GM12878 (cell line): ENCODE data around the gene EIF2A. TPM values are rescaled to one million over a fixed set of nuclear protein-coding genes. Genes with fewer than 3 reads are reported as not detected.

Experiments used
- ATAC-seq: fragments of 200-7000 bp; cut with Tn5 transposase; 3 replicates; pipeline ENCODE4 v1.9.1; 2020; ENCODE audit warnings: mild to moderate bottlenecking, moderate library complexity
- BruUV-seq: library from RNA; stranded (reverse); fragments of 400-500 nt; replicated peaks from 2 replicates; lab custom pipeline; 2021; lab: Mats Ljungman, UMichigan
- CTCF ChIA-PET: fragments of 300-600 bp; sonication (Branson Sonifier 250); formaldehyde crosslinking; extraction: SDS; loops from one replicate; lab custom pipeline; 2021; ENCODE audit warnings: inconsistent platforms; lab: Yijun Ruan, JAX
- POLR2A ChIA-PET: fragments of 350-600 bp; formaldehyde crosslinking; extraction: SDS; loops from one replicate; lab custom pipeline; 2021; ENCODE audit warnings: inconsistent platforms; lab: Charles Lee
- RAD21 ChIA-PET: fragments of 300-600 bp; sonication (Branson Sonifier 250); formaldehyde crosslinking; loops from one replicate; lab custom pipeline; 2023; ENCODE audit warnings: antibody characterized with exemption; ENCODE audit not compliant: unreplicated experiment; lab: Charles Lee
- SMC1A ChIA-PET: fragments of 300-600 bp; sonication (Branson Sonifier 250); formaldehyde crosslinking; loops from one replicate; lab custom pipeline; 2023; ENCODE audit not compliant: unreplicated experiment, uncharacterized antibody; lab: Charles Lee
- DNase-seq: peaks from one replicate; pipeline ENCODE4 v3.0.0-alpha.2; 2011; ENCODE audit warnings: low read depth, low spot score
- FAIRE-seq: peaks from 3 replicates; lab custom pipeline; 2011; peaks lifted over from hg19 to GRCh38; lab: Jason Lieb, UNC
- H2AFZ ChIP-seq: 2 replicates; pipeline ENCODE4 v1.6.0; 2011; ENCODE audit warnings: low read depth, low read length, control low read depth; ENCODE audit not compliant: control insufficient read depth
- H3K27ac ChIP-seq: 2 replicates; pipeline ENCODE4 v1.5.1; 2011; ENCODE audit warnings: control low read depth; ENCODE audit not compliant: control insufficient read depth, insufficient read depth
- H3K27me3 ChIP-seq, 2 experiments: replicated peaks in 1 of 2; 2 replicates each; pipeline versions ENCODE4 v1.6.0 to v1.6.1; 2011; ENCODE audit warnings: low read length in 1 of 2; ENCODE audit not compliant: control insufficient read depth in 2 of 2, insufficient read depth in 2 of 2
- H3K36me3 ChIP-seq, 2 experiments: 2 replicates each; pipeline ENCODE4 v1.5.1; 2011; ENCODE audit warnings: low read length in 1 of 2; ENCODE audit not compliant: control insufficient read depth in 2 of 2, insufficient read depth in 2 of 2
- H3K4me1 ChIP-seq: 2 replicates; pipeline ENCODE4 v1.6.1; 2011; ENCODE audit warnings: mild to moderate bottlenecking, low read length, moderate library complexity, mixed read lengths; ENCODE audit not compliant: control insufficient read depth, insufficient read depth
- H3K4me2 ChIP-seq: 2 replicates; pipeline ENCODE4 v1.6.0; 2011; ENCODE audit warnings: control low read depth; ENCODE audit not compliant: control insufficient read depth, insufficient read depth
- H3K4me3 ChIP-seq: fragments of 200-600 bp; sonication (generic); 2 replicates; pipeline ENCODE4 v1.5.1; 2016
- H3K79me2 ChIP-seq: 2 replicates; pipeline ENCODE4 v1.6.0; 2011; ENCODE audit warnings: low read length; ENCODE audit not compliant: control insufficient read depth, insufficient read depth
- H3K9ac ChIP-seq: 2 replicates; pipeline ENCODE4 v1.8.0; 2011; ENCODE audit warnings: low read length, control low read depth, mixed read lengths; ENCODE audit not compliant: control insufficient read depth, insufficient read depth
- H3K9me3 ChIP-seq: replicated peaks from 3 replicates; pipeline ENCODE4 v1.5.1; 2011; ENCODE audit warnings: mild to moderate bottlenecking, low read length; ENCODE audit not compliant: control insufficient read depth, insufficient read depth
- H4K20me1 ChIP-seq: 2 replicates; pipeline ENCODE4 v1.6.0; 2011; ENCODE audit not compliant: control insufficient read depth, insufficient read depth
- ETV6 ChIP-seq, 2 experiments: fragments of 450-650 bp in 1 of 2; IDR thresholded peaks in 1 of 2; conservative IDR thresholded peaks in 1 of 2; 2 replicates each; pipeline ENCODE4 v1.6.1; 2014; ENCODE audit warnings: antibody characterized with exemption in 1 of 2, borderline replicate concordance in 1 of 2, low read depth in 1 of 2, mild to moderate bottlenecking in 1 of 2, moderate library complexity in 1 of 2
- MEF2B ChIP-seq: fragments of 450-650 bp; IDR thresholded peaks from 2 replicates; pipeline ENCODE4 v1.6.1; 2018; ENCODE audit warnings: mild to moderate bottlenecking, moderate library complexity; ENCODE audit not compliant: partially characterized antibody, poor library complexity, severe bottlenecking
- RCOR1 ChIP-seq: conservative IDR thresholded peaks from 2 replicates; pipeline ENCODE4 v1.6.1; 2012; ENCODE audit warnings: low read depth, low read length, improper control_type of control experiment
- SMAD1 ChIP-seq: fragments of 450-650 bp; IDR thresholded peaks from 2 replicates; pipeline ENCODE4 v1.6.1; 2018; ENCODE audit warnings: mild to moderate bottlenecking, low read depth; ENCODE audit not compliant: partially characterized antibody
- SREBF2 ChIP-seq: IDR thresholded peaks from 2 replicates; pipeline ENCODE4 v1.6.1; 2012; ENCODE audit warnings: mild to moderate bottlenecking, low read length
- STAT1 ChIP-seq: fragments of 450-650 bp; conservative IDR thresholded peaks from 2 replicates; pipeline ENCODE4 v1.6.1; 2014; ENCODE audit warnings: antibody characterized with exemption, mild to moderate bottlenecking
- TARDBP ChIP-seq: IDR thresholded peaks from 2 replicates; pipeline ENCODE4 v1.6.1; 2016; ENCODE audit warnings: borderline replicate concordance
- WGBS: methylation state at CpG from one replicate; pipeline ENCODE4 v1.1.6; 2016; ENCODE audit warnings: low lambda C conversion rate; ENCODE audit not compliant: insufficient replicate concordance, insufficient coverage; ENCODE audit errors: missing lambda C conversion rate; 5-methylcytosine and 5-hydroxymethylcytosine counted together
- in situ Hi-C: fragments of 300-500 bp; cut with MboI; formaldehyde crosslinking; loops from 9 replicates; pipeline ENCODE4 v1.14.3; 2018; ENCODE audit warnings: mixed read lengths
- intact Hi-C: fragments of 100-400 bp; cut with micrococcal nuclease; formaldehyde crosslinking; loops from one replicate; pipeline ENCODE4 v1.14.2; 2022; ENCODE audit not compliant: unreplicated experiment
- polyA plus RNA-seq, 11 experiments: library from polyadenylated mRNA; depleted of rRNA in 4 of 11; unstranded in 6 of 11; stranded (reverse) in 5 of 11; fragments of >200 nt; fragmentation: Nextera tagmentation in 4 of 11; fragmentation: Illumina TruSeq in 1 of 11; extraction: Ambion mirVana in 4 of 11; extraction: Trizol in 1 of 11; gene quantifications; 1 replicate in 1 of 11; 2 replicates in 10 of 11; pipeline versions ENCODE4 v1.2.1 to v1.2.3, GENCODE V29; 2011 to 2016; ENCODE audit warnings: inconsistent platforms in 2 of 11, missing spikeins in 2 of 11, low read depth in 1 of 11
- total RNA-seq, 4 experiments: library from RNA; depleted of rRNA in 3 of 4; stranded (reverse); fragments of >200 nt in 3 of 4; fragmentation: Illumina TruSeq in 1 of 4; extraction: Trizol in 1 of 4; gene quantifications; 2 replicates each; pipeline versions ENCODE4 v1.2.1 to v1.2.3, GENCODE V29; 2013 to 2021
- TF ChIP-seq, protein P1 (sequence below): fragments of 450-650 bp; conservative IDR thresholded peaks from 2 replicates; pipeline ENCODE4 v1.6.1; 2017; ENCODE audit warnings: mild to moderate bottlenecking, moderate library complexity
- TF ChIP-seq, protein P2 (sequence below): IDR thresholded peaks from 2 replicates; pipeline ENCODE4 v1.6.1; 2012; ENCODE audit warnings: low read depth, low read length, improper control_type of control experiment
- TF ChIP-seq, protein P3 (sequence below): fragments of 450-650 bp; IDR thresholded peaks from 2 replicates; pipeline ENCODE4 v1.6.1; 2017; ENCODE audit warnings: antibody characterized with exemption, mild to moderate bottlenecking, moderate library complexity
- TF ChIP-seq, protein P4 (sequence below): IDR thresholded peaks from 2 replicates; pipeline ENCODE4 v1.6.1; 2011; ENCODE audit warnings: low read depth, low read length, improper control_type of control experiment, borderline replicate concordance

The EIF2A gene
- total and polyA plus RNA-seq, 10 of the 15 experiments (the other 5 are each of a cell fraction or from before 2014, with no cell fraction given): 85.4 to 211 (median 136) TPM

DNA sequence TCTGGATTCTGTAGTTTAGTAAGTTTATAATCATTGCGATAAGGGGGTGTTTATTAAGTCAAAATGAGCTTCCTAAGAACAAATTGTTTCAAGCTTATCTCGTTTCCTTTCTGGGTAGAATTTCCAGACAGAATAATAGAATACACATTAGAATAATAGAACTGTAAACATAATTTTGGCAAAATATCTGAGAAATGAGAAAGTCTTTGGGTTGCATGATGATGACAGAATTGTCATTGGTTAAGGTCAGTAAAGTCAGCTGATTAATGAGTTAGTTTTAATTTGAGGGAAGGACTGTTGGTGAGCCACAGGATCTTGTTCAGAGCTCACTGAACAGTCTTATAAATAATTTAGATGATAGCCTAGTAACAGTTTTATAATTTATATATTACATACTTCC lies 10.2 kb downstream of the EIF2A start:
- Histone ChIP-seq H3K36me3 (peaks cover 0 to 19% of the 10 kb centered on the region in 2 experiments; a peak in 3 of 4 replicates), H3K27ac (no peak overlapping the region), H3K9me3 (no peaks in the 10 kb centered on the region; the same call in 2 of the 3 replicates), H3K9ac (no peak overlapping the region), H3K4me3 (no peak overlapping the region), H3K4me2 (no peak overlapping the region), H4K20me1 (no peaks in the 10 kb centered on the region), H3K79me2 (peaks cover 43% of the 10 kb centered on the region), H3K27me3 (no peaks in the 10 kb centered on the region), H3K4me1 (no peaks in the 10 kb centered on the region), H2AFZ (no peak overlapping the region)
- DNase-seq (no peak), FAIRE-seq (no peak), ATAC-seq (no peak)
- no TSS peak for BruUV-seq
- ChIA-PET RAD21 (interaction anchor here (1.2 kb wide), 1 partner anchor 10 kb away, joined by 4 read pairs; the partner anchor contains the start of gene EIF2A), SMC1A (interaction anchor here (0.6 to 1.7 kb wide), 9 partner anchors 8 to 41 kb away, joined by 3 to 8 read pairs (median 4); no protein-coding TSS in a partner anchor), POLR2A (interaction anchor here (1.0 to 1.3 kb wide), 2 partner anchors 10 to 147 kb away, joined by 3 to 4 read pairs; no protein-coding TSS in a partner anchor), CTCF (interaction anchor here (0.9 to 1.5 kb wide), 3 partner anchors 11 to 231 kb away, joined by 3 to 4 read pairs (median 4); no protein-coding TSS in a partner anchor)
- intact Hi-C loops (no loop called here), in situ Hi-C loops (no loop called here)
- 98% methylated on average over 2 of the region's 2 CpGs for WGBS
- TF ChIP-seq, protein P1, sequence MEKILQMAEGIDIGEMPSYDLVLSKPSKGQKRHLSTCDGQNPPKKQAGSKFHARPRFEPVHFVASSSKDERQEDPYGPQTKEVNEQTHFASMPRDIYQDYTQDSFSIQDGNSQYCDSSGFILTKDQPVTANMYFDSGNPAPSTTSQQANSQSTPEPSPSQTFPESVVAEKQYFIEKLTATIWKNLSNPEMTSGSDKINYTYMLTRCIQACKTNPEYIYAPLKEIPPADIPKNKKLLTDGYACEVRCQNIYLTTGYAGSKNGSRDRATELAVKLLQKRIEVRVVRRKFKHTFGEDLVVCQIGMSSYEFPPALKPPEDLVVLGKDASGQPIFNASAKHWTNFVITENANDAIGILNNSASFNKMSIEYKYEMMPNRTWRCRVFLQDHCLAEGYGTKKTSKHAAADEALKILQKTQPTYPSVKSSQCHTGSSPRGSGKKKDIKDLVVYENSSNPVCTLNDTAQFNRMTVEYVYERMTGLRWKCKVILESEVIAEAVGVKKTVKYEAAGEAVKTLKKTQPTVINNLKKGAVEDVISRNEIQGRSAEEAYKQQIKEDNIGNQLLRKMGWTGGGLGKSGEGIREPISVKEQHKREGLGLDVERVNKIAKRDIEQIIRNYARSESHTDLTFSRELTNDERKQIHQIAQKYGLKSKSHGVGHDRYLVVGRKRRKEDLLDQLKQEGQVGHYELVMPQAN: no peak
- TF ChIP-seq ETV6 (conservative IDR thresholded peaks at IDR 0.05 in 1 of 2, IDR thresholded peaks at IDR 0.05 in 1 of 2; ENCODE audit: borderline replicate concordance in 1 of 2, low read depth in 1 of 2) (no peak), TARDBP (no peak), MEF2B (no peak), STAT1 (no peak), RCOR1 (no peak), SREBF2 (no peak), SMAD1 (no peak)
- TF ChIP-seq, protein P2, sequence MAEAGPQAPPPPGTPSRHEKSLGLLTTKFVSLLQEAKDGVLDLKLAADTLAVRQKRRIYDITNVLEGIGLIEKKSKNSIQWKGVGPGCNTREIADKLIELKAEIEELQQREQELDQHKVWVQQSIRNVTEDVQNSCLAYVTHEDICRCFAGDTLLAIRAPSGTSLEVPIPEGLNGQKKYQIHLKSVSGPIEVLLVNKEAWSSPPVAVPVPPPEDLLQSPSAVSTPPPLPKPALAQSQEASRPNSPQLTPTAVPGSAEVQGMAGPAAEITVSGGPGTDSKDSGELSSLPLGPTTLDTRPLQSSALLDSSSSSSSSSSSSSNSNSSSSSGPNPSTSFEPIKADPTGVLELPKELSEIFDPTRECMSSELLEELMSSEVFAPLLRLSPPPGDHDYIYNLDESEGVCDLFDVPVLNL: no peak
- TF ChIP-seq, protein P3, sequence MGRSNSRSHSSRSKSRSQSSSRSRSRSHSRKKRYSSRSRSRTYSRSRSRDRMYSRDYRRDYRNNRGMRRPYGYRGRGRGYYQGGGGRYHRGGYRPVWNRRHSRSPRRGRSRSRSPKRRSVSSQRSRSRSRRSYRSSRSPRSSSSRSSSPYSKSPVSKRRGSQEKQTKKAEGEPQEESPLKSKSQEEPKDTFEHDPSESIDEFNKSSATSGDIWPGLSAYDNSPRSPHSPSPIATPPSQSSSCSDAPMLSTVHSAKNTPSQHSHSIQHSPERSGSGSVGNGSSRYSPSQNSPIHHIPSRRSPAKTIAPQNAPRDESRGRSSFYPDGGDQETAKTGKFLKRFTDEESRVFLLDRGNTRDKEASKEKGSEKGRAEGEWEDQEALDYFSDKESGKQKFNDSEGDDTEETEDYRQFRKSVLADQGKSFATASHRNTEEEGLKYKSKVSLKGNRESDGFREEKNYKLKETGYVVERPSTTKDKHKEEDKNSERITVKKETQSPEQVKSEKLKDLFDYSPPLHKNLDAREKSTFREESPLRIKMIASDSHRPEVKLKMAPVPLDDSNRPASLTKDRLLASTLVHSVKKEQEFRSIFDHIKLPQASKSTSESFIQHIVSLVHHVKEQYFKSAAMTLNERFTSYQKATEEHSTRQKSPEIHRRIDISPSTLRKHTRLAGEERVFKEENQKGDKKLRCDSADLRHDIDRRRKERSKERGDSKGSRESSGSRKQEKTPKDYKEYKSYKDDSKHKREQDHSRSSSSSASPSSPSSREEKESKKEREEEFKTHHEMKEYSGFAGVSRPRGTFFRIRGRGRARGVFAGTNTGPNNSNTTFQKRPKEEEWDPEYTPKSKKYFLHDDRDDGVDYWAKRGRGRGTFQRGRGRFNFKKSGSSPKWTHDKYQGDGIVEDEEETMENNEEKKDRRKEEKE: no peak
- TF ChIP-seq, protein P4, sequence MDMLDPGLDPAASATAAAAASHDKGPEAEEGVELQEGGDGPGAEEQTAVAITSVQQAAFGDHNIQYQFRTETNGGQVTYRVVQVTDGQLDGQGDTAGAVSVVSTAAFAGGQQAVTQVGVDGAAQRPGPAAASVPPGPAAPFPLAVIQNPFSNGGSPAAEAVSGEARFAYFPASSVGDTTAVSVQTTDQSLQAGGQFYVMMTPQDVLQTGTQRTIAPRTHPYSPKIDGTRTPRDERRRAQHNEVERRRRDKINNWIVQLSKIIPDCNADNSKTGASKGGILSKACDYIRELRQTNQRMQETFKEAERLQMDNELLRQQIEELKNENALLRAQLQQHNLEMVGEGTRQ: no peak
